BE2C (cell line): ENCODE measurements around the gene NRIP1.

Experiments used
- DNase-seq: peaks from one replicate; pipeline ENCODE4 v3.0.0-alpha.2; 2020
- H3K27me3 ChIP-seq: fragments of 250-450 bp; sonication (Bioruptor Pico); 2 replicates; pipeline ENCODE4 v1.5.1; 2020; ENCODE audit warnings: mild to moderate bottlenecking
- H3K36me3 ChIP-seq: fragments of 250-450 bp; sonication (Bioruptor Pico); 2 replicates; pipeline ENCODE4 v1.5.1; 2020; ENCODE audit warnings: mild to moderate bottlenecking
- H3K4me1 ChIP-seq: fragments of 250-450 bp; sonication (Bioruptor Pico); 2 replicates; pipeline ENCODE4 v1.5.1; 2020
- H3K4me3 ChIP-seq: 2 replicates; pipeline ENCODE4 v1.5.1; 2011; ENCODE audit warnings: low read depth, low read length
- H3K9me3 ChIP-seq: fragments of 250-450 bp; sonication (Bioruptor Pico); 2 replicates; pipeline ENCODE4 v1.5.1; 2020
- CTCF ChIP-seq: IDR thresholded peaks from 2 replicates; pipeline ENCODE4 v1.5.1; 2012; ENCODE audit warnings: mild to moderate bottlenecking, low read depth, low read length

NRIP1 gene

DNA sequence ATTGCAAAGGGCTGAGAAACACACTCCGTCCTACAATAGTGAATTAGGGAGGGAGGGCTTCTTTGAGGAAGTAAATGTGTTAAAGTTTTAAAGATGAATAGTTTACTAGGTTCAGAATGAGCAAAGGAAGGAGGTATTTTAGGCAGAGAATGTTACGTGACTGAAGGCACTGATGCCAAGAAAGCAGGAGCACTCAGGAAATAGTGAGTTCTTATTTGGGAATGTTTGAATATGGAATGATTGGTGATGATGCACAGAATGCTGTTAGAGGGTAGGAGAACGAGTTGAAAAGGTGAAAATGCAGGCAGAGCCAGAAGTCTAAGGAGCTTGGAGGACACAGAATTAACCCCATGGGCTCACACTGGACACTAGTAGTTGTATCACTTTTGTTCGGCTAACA, 108.0 kb downstream of the NRIP1 start:
- no peaks in the 10 kb centered on the region for H3K27me3 ChIP-seq
- no peak for TF ChIP-seq CTCF
- no peaks in the 10 kb centered on the region for H3K9me3 ChIP-seq
- no peak for DNase-seq
- H3K4me3 ChIP-seq, result no peak overlapping the region
- H3K4me1 ChIP-seq, result no peaks in the 10 kb centered on the region
- no peaks in the 10 kb centered on the region for H3K36me3 ChIP-seq

- no peak overlapping the region for H3K4me3 ChIP-seq
- H3K9me3 ChIP-seq, result no peaks in the 10 kb centered on the region
- H3K27me3 ChIP-seq, result no peaks in the 10 kb centered on the region
- TF ChIP-seq CTCF, result no peak
- H3K4me1 ChIP-seq, result no peaks in the 10 kb centered on the region
- H3K36me3 ChIP-seq, result no peaks in the 10 kb centered on the region
- DNase-seq, result no peak
Observed at GRCh38 chr21:14955936-14956520, 108.8 kb downstream of the NRIP1 start.

DNA sequence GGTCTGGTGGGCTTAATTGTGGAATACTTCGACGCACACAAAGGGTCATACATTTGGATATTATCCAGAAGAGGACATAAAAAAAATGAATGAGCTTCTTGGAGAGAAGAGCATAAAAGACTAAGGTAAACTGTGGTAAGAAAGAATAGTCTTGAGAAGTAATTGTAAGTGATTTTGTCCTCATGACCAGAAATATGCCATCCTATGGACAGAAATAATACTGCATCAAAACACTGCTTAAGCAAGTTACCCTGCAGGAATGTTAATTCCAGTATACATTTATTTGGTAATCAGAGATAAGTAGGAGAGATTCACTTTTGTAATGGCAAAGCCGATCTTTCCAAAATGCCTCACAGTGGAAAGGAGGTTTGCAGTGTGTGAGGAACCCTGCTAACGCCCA, 111.9 kb downstream of the NRIP1 start:
- no peaks in the 10 kb centered on the region; the same call in 1 of the 2 replicates for H3K9me3 ChIP-seq
- H3K4me3 ChIP-seq, result no peak overlapping the region
- H3K27me3 ChIP-seq, result no peaks in the 10 kb centered on the region
- TF ChIP-seq CTCF, result peak; percentile 6; the same call in 1 of the 2 replicates
- H3K36me3 ChIP-seq, result no peaks in the 10 kb centered on the region
- DNase-seq, result no peak
- no peaks in the 10 kb centered on the region for H3K4me1 ChIP-seq

DNA sequence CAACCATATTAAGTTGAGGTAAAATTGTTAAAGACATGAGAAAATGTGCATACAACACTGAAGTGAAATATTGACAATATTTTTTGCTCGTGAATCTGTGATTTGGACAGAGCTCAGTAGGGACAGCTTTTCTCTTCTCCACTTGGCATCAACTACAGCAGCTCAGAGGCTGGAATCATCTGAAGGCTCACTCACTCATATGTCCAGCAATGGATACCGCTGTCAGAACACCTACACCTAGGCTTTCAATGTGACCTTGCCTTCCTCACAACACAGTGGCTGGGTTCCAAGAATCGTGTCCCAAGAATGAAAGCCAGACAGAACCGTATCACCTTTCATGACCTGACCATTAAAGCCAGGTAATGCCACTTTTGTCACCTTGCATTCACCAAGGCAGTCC, 115.2 kb downstream of the NRIP1 start:
- Histone ChIP-seq H3K4me1 (no peaks in the 10 kb centered on the region), H3K4me3 (no peak overlapping the region), H3K9me3 (no peaks in the 10 kb centered on the region; the same call in 1 of the 2 replicates), H3K27me3 (no peaks in the 10 kb centered on the region), H3K36me3 (no peaks in the 10 kb centered on the region)
- TF ChIP-seq CTCF, result no peak
- no peak for DNase-seq

GRCh38 chr21:14947613-14948160, 117.1 kb downstream of the NRIP1 start:
- no peaks in the 10 kb centered on the region; the same call in 1 of the 2 replicates for H3K9me3 ChIP-seq
- no peak for DNase-seq
- H3K27me3 ChIP-seq, result no peaks in the 10 kb centered on the region
- no peak overlapping the region for H3K4me3 ChIP-seq
- no peak for TF ChIP-seq CTCF
- H3K36me3 ChIP-seq, result no peaks in the 10 kb centered on the region
- no peaks in the 10 kb centered on the region for H3K4me1 ChIP-seq

DNA sequence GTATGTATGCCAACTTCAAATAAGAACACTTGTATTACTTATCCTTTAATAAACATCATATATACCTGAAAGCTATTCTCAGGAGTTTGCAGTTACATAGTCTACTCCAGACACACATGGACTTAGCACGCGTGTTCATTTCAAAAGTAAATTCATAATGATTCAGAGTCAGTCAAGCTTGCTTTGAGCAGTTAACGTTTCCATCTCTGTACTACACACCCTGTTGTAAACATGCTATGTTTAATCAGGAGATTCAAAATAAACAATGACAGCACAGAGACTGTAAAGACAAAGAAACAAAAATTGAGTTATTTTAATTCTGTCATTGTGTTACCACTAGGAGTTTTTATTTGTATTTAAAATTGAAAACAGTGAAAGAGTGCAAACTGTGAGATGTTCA, 119.6 kb downstream of the NRIP1 start:
- H3K27me3 ChIP-seq, result no peaks in the 10 kb centered on the region
- no peak for TF ChIP-seq CTCF
- no peak for DNase-seq
- H3K4me3 ChIP-seq, result no peak overlapping the region
- no peaks in the 10 kb centered on the region for H3K4me1 ChIP-seq
- no peaks in the 10 kb centered on the region; the same call in 1 of the 2 replicates for H3K9me3 ChIP-seq
- H3K36me3 ChIP-seq, result no peaks in the 10 kb centered on the region
